Erythroblast (primary cell): ENCODE results near the gene TMEM60.

ENCODE experiments used
- GATA1 ChIP-seq: IDR thresholded peaks from 2 replicates; pipeline ENCODE4 v1.6.1; 2011; ENCODE audit warnings: low read depth, mild to moderate bottlenecking, control low read depth, low read length, moderate library complexity
- POLR2A ChIP-seq: IDR thresholded peaks from 2 replicates; pipeline ENCODE4 v1.6.1; 2011; ENCODE audit warnings: mild to moderate bottlenecking, low read length

DNA sequence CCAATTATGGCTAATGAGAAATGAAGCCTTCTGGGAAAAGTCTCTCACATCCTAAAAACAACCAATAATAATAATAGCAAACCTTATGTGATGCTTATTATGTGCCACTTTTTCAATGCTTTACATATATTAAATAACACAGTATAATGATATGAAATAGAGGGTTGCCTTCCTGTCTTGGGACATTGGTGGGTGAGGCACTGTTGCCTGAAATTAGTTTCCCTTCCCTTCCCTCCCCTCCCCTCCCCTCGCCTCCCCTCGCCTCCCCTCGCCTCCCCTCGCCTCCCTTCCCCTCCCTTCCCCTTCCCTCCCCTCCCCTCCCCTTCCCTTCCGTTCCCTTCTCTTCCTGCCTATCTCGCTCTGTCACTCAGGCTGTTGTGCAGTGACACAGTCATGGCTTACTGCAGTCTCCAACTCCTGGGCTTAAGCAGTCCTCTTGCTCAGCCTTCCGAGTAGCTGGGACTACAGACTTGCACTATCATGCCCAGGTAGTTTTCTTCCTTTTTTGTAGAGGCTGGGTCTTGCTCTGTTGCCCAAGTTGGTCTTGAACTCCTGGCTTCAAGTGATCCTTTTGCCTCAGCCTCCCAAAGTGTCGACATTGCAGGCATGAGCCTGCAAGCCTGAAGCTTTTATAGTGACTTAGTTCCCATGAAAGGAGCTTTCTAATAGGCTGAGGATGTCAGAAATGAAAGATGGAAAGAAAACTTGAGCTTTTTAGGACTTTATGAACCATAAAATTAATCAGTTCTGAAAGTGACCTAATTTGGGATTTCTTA lies 48.3 kb upstream of the TMEM60 start:
- TF ChIP-seq POLR2A (no peak), GATA1 (no peak)
